HG03159 (cell line): ENCODE measurements around the gene MSANTD3.
A peak's percentile ranks its signal among the peaks of the same experiment; 100 is the strongest.

ENCODE experiments used
- ATAC-seq: cut with Tn5 transposase; IDR thresholded peaks from one replicate; pipeline ENCODE4 v1.9.1; 2021; ENCODE audit warnings: mild to moderate bottlenecking, moderate library complexity; ENCODE audit not compliant: unreplicated experiment

Gene MSANTD3

DNA sequence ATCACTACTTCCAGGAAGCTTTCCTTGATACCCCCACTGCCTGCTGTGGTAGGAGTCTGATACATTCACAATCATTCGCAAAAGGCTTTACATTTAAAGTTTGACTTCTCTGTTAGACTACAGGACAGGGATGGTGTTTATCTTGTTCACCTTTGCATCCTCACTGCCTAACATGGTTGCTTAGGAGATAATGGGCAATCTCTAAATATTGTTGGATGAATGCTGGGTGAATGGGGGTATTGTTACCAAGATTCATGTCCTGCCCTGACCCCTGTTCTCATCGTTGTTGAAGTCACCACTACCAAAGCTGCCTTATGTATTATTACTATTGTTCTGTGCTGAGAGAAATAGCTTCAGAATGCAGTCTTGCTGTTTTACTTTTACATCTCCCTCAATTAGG lies 38.3 kb downstream of the MSANTD3 start:
- no peak for ATAC-seq

DNA sequence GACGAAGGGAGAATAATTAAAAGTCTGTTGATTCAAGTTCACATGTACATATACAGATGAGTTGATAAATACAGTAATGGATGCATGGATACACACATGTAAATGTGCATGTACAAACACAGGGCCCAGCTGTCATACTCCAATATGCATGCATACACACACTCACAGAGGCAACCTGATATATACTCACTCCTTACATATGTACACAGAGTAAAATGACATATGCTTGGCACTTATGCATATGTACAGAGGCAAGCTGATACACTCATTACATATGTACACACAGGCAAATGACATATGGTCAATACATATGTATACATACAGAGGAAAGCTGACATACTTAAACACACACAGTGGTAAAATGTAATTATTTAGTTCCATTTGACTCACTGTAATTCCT lies 38.8 kb downstream of the MSANTD3 start:
- no peak for ATAC-seq

DNA sequence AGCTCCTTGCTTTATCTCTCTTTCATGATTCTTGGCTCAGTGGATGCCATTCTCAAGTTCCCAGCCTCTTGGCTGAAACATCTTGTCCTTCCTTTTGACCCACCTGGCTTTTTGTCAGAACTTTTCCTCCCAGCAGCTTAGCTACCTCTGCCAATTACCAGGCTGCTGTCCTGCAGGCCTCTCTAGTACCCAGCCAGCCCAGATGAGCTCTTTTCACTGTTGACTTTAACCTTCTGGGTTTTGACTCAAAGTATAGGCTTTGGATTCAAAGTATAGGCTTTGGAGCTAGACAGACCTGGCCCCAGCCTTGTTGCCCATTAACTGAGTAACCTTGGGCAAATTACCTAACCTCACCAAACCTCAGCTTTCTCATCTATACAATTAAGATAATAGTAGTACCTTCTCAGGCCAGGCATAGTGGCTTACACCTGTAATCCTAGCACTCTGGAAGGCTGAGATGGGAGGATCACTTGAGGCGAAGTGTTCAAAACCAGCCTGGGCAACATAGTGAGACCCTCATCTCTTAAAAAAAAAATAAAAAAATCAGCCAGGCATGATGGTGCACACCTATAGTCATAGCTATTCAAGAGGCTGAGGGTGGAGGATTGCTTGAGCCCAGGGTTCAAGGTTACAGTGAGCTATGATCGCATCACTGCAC lies 39.4 kb downstream of the MSANTD3 start:
- no peak for ATAC-seq

- peak; percentile 68 for ATAC-seq
These were observed 39.9 kb downstream of the MSANTD3 start for GRCh38 chr9:100466829-100467221.

GRCh38 chr9:100468041-100468440 lies 41.1 kb downstream of the MSANTD3 start:
- no peak for ATAC-seq

- ATAC-seq, result no peak
These were observed 45.3 kb downstream of the MSANTD3 start for GRCh38 chr9:100472268-100472667.

DNA sequence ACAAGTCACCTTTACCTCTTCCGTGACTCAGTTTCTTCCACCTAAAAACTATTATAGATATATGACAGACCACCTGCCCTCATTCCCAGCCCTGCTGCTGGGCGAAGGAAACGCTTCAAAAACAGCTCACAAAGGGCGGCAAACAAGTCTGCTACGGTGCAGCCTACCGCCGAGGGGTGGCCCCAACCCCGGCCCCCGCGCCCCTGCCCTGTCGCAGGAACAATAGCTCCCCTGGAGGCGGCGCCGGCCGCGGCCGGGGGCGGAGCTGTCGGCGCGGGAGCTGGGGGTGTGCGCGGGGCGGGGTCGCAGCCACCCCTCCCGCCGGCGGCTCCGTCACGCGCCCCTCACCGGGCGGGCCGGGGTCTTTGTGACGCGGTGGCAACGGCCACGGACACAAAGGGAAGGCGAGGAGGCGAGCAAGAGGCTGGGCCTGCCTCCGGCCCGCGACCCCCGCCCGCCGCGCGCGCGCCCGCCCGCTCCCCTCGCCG lies 45.9 kb downstream of the MSANTD3 start, which contains the start of gene TMEFF1:
TMEFF1 (plus strand) TSS at position 362 of the 488 bp plus-strand sequence. CDS start 396 bp downstream, outside the sequence.
- ATAC-seq, result peak; percentile 46

- peak; percentile 63 for ATAC-seq
These were observed 46.5 kb downstream of the MSANTD3 start for GRCh38 chr9:100473276-100474081.

GRCh38 chr9:100474082-100474923 lies 47.4 kb downstream of the MSANTD3 start:
- ATAC-seq, result no peak

DNA sequence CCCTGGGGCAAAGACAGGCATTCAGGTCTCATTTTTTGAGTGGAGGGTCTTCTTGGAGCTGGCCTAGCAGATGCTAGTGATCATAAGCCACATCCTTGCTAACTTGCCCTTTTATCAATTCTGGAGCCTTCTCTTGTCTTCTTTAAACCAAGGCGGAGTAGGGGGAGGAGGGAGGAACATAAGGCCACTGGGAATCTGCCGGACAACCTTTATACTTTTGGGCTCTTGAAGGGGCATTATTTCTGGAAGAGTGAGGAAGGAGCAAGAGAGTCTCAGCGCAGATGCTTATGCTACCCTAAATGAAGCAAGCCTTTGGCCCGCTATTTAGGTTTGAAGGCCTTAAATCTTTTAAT lies 48.0 kb downstream of the MSANTD3 start:
- ATAC-seq, result no peak

- ATAC-seq, result no peak
These were observed 50.3 kb downstream of the MSANTD3 start for GRCh38 chr9:100477241-100477640.

- no peak for ATAC-seq
These were observed 51.2 kb downstream of the MSANTD3 start for GRCh38 chr9:100478192-100478591.

DNA sequence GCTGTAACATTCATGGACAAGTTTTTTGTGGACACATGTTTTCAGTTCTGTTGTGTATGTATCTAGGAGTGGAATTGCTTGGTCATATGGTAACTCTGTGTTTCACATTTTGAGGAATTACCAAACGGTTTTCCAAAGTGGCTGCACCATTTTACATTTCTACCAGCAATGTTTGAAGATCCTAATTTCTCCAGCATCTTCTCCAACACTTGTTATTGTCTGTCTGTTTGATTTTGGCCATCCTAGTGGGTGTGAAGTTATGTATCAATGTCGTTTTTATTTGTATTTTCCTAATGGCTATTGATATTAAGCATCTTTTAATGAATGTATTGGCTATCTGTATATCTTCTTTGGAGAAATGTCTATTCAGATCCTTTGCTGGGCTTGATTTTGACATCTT lies 52.9 kb downstream of the MSANTD3 start:
- ATAC-seq, result no peak

GRCh38 chr9:100485196-100485595 lies 58.3 kb downstream of the MSANTD3 start:
- no peak for ATAC-seq

- no peak for ATAC-seq
These were observed 59.7 kb downstream of the MSANTD3 start for GRCh38 chr9:100486479-100487176.

GRCh38 chr9:100488177-100488576 lies 61.2 kb downstream of the MSANTD3 start:
- no peak for ATAC-seq

DNA sequence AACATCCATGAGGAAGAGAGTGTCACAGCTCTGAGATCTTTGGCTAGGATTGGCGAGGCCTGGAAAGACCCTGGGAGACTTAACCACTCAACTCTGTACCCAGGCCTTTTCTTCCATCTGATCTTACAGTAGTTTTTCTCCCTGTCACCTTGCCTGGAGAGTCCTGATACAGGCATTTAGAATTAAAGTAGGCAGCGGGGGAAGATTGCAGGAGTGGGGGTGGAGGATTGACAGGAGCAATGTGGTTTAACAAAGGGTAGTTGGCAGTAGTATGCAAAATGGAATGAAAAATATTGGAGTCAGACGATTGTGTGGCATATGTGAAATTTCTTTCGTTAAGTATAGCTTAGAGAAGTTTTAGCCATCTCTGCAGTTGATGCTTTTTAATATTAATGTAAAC lies 62.9 kb downstream of the MSANTD3 start:
- ATAC-seq, result no peak

- ATAC-seq, result no peak
These were observed 66.0 kb downstream of the MSANTD3 start for GRCh38 chr9:100492952-100493351.

GRCh38 chr9:100498592-100498991 lies 71.6 kb downstream of the MSANTD3 start:
- no peak for ATAC-seq

DNA sequence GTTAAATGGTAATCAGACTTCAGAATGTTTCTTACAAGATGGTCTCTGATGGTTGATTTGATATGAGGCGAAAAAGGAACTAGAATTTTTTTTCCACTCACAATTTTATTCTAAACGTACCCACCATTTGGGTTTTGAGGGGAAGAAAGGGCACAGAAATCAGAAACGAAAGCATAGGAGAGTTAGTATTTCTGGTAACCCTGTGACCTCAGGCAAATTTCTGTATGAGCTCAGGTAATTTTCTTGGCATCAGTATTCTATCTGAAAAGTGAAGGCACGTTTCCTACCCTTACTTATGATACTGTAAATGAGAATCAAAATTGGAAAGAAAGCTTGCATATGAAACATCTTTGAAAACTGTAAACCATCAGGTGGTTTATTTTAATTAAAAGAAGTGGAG lies 72.5 kb downstream of the MSANTD3 start:
- no peak for ATAC-seq

GRCh38 chr9:100499866-100500265 lies 72.9 kb downstream of the MSANTD3 start:
- no peak for ATAC-seq
